ENCODE measurements around the gene CFAP20DC.

The CFAP20DC gene

GRCh38 chr3:59088761-59089160 is 38.9 kb upstream of the CFAP20DC start:
- no peak overlapping the region for H3K4me3 ChIP-seq (ENCODE audit: low read depth, low read length)
- ChIA-PET CTCF (interaction anchor here (0.6 kb wide), 1 partner anchor 318 kb away, joined by 3 read pairs; no protein-coding TSS in a partner anchor), POLR2A (no interaction called here)
- no peaks in the 10 kb centered on the region for H3K4me1 ChIP-seq (ENCODE audit: control insufficient read depth, insufficient read depth, low read length)
- TF ChIP-seq ZNF157 (tag by site-specific recombination; IDR thresholded peaks at IDR 0.05): no peak
- no peak for TF ChIP-seq ZBTB26 (tag by site-specific recombination; optimal IDR thresholded peaks at IDR 0.05)
- no peak for TF ChIP-seq ZNF148 (tag by site-specific recombination; IDR thresholded peaks at IDR 0.05; ENCODE audit: borderline replicate concordance)
- TF ChIP-seq ZNF311 (tag by site-specific recombination; IDR thresholded peaks at IDR 0.05; ENCODE audit: borderline replicate concordance): no peak
- TF ChIP-seq ZNF76 (tag by site-specific recombination; IDR thresholded peaks at IDR 0.05; ENCODE audit: borderline replicate concordance, low read depth): no peak
- TF ChIP-seq ZBTB1 (tag by site-specific recombination; IDR thresholded peaks at IDR 0.05): no peak
- TF ChIP-seq MZF1 (tag by site-specific recombination; IDR thresholded peaks at IDR 0.05; ENCODE audit: borderline replicate concordance): no peak
- TF ChIP-seq INSM2 (tag by site-specific recombination; IDR thresholded peaks at IDR 0.05): no peak
- H3K9me3 ChIP-seq (ENCODE audit: control insufficient read depth, insufficient read depth, low read depth, low read length): no peaks in the 10 kb centered on the region
- H3K36me3 ChIP-seq (ENCODE audit: control insufficient read depth in 2 of 2, insufficient read depth in 1 of 2, low read length in 2 of 2): no peaks in the 10 kb centered on the region
- H3K27ac ChIP-seq (ENCODE audit: extremely low read depth, low read depth, low read length): no peak overlapping the region

- POLR2A ChIA-PET: no interaction called here
- Histone ChIP-seq H3K4me3 (ENCODE audit: low read depth, low read length) (no peak overlapping the region), H3K36me3 (ENCODE audit: control insufficient read depth in 2 of 2, insufficient read depth in 1 of 2, low read length in 2 of 2) (no peaks in the 10 kb centered on the region), H3K9me3 (ENCODE audit: control insufficient read depth, insufficient read depth, low read depth, low read length) (no peaks in the 10 kb centered on the region), H3K27ac (ENCODE audit: extremely low read depth, low read depth, low read length) (no peak overlapping the region), H3K4me1 (ENCODE audit: control insufficient read depth, insufficient read depth, low read length) (no peaks in the 10 kb centered on the region)
- TF ChIP-seq KLF9 (tag by site-specific recombination; IDR thresholded peaks at IDR 0.05; ENCODE audit: low read depth) (no peak), BCL11A (tag by site-specific recombination; IDR thresholded peaks at IDR 0.05; ENCODE audit: low read depth) (no peak), ZNF433 (tag by site-specific recombination; IDR thresholded peaks at IDR 0.05; ENCODE audit: low read depth) (no peak), TSHZ1 (tag by site-specific recombination; IDR thresholded peaks at IDR 0.05; ENCODE audit: borderline replicate concordance) (no peak), ZNF529 (tag by site-specific recombination; IDR thresholded peaks at IDR 0.05; ENCODE audit: insufficient replicate concordance) (no peak), ZNF623 (tag by site-specific recombination; IDR thresholded peaks at IDR 0.05) (no peak), EGR2 (tag by site-specific recombination; IDR thresholded peaks at IDR 0.05; ENCODE audit: low read depth) (no peak), ZNF133 (tag by site-specific recombination; IDR thresholded peaks at IDR 0.05) (no peak), ZNF629 (tag by site-specific recombination; IDR thresholded peaks at IDR 0.05) (no peak), ZNF548 (tag by site-specific recombination; IDR thresholded peaks at IDR 0.05) (no peak), HOXD13 (CRISPR knock-in tag; IDR thresholded peaks at IDR 0.05; ENCODE audit: borderline replicate concordance) (no peak), ZNF501 (tag by site-specific recombination; IDR thresholded peaks at IDR 0.05) (no peak), ZNF521 (tag by site-specific recombination; IDR thresholded peaks at IDR 0.05) (no peak), ZNF585B (tag by site-specific recombination; IDR thresholded peaks at IDR 0.05) (no peak), ZNF202 (tag by site-specific recombination; IDR thresholded peaks at IDR 0.05; ENCODE audit: borderline replicate concordance) (no peak), ZNF350 (tag by site-specific recombination; IDR thresholded peaks at IDR 0.05) (no peak)
- CTCF ChIA-PET: interaction anchor here (0.6 to 1.9 kb wide), 3 partner anchors 16 to 628 kb away, joined by 3 to 5 read pairs (median 4); no protein-coding TSS in a partner anchor
These were observed 36.2 kb upstream of the CFAP20DC start for GRCh38 chr3:59085976-59086375.

Measured in HEK293 (cell line).